GM12878 (cell line): ENCODE results near the gene SOCS6. TPM values are rescaled to one million over a fixed set of nuclear protein-coding genes. Genes with fewer than 3 reads are reported as not detected.

Experiments
- ATAC-seq: fragments of 200-7000 bp; cut with Tn5 transposase; 3 replicates; pipeline ENCODE4 v1.9.1; 2020; ENCODE audit warnings: mild to moderate bottlenecking, moderate library complexity
- BruUV-seq: library from RNA; stranded (reverse); fragments of 400-500 nt; replicated peaks from 2 replicates; lab custom pipeline; 2021; lab: Mats Ljungman, UMichigan
- CTCF ChIA-PET: fragments of 300-600 bp; sonication (Branson Sonifier 250); formaldehyde crosslinking; extraction: SDS; loops from one replicate; lab custom pipeline; 2021; ENCODE audit warnings: inconsistent platforms; lab: Yijun Ruan, JAX
- POLR2A ChIA-PET: fragments of 350-600 bp; formaldehyde crosslinking; extraction: SDS; loops from one replicate; lab custom pipeline; 2021; ENCODE audit warnings: inconsistent platforms; lab: Charles Lee
- RAD21 ChIA-PET: fragments of 300-600 bp; sonication (Branson Sonifier 250); formaldehyde crosslinking; loops from one replicate; lab custom pipeline; 2023; ENCODE audit warnings: antibody characterized with exemption; ENCODE audit not compliant: unreplicated experiment; lab: Charles Lee
- SMC1A ChIA-PET: fragments of 300-600 bp; sonication (Branson Sonifier 250); formaldehyde crosslinking; loops from one replicate; lab custom pipeline; 2023; ENCODE audit not compliant: unreplicated experiment, uncharacterized antibody; lab: Charles Lee
- DNase-seq: peaks from one replicate; pipeline ENCODE4 v3.0.0-alpha.2; 2011; ENCODE audit warnings: low read depth, low spot score
- FAIRE-seq: peaks from 3 replicates; lab custom pipeline; 2011; peaks lifted over from hg19 to GRCh38; lab: Jason Lieb, UNC
- H2AFZ ChIP-seq: 2 replicates; pipeline ENCODE4 v1.6.0; 2011; ENCODE audit warnings: low read depth, low read length, control low read depth; ENCODE audit not compliant: control insufficient read depth
- H3K27ac ChIP-seq: 2 replicates; pipeline ENCODE4 v1.5.1; 2011; ENCODE audit warnings: control low read depth; ENCODE audit not compliant: control insufficient read depth, insufficient read depth
- H3K27me3 ChIP-seq, 2 experiments: replicated peaks in 1 of 2; 2 replicates each; pipeline versions ENCODE4 v1.6.0 to v1.6.1; 2011; ENCODE audit warnings: low read length in 1 of 2; ENCODE audit not compliant: control insufficient read depth in 2 of 2, insufficient read depth in 2 of 2
- H3K36me3 ChIP-seq, 2 experiments: 2 replicates each; pipeline ENCODE4 v1.5.1; 2011; ENCODE audit warnings: low read length in 1 of 2; ENCODE audit not compliant: control insufficient read depth in 2 of 2, insufficient read depth in 2 of 2
- H3K4me1 ChIP-seq: 2 replicates; pipeline ENCODE4 v1.6.1; 2011; ENCODE audit warnings: mild to moderate bottlenecking, low read length, moderate library complexity, mixed read lengths; ENCODE audit not compliant: control insufficient read depth, insufficient read depth
- H3K4me2 ChIP-seq: 2 replicates; pipeline ENCODE4 v1.6.0; 2011; ENCODE audit warnings: control low read depth; ENCODE audit not compliant: control insufficient read depth, insufficient read depth
- H3K4me3 ChIP-seq: fragments of 200-600 bp; sonication (generic); 2 replicates; pipeline ENCODE4 v1.5.1; 2016
- H3K79me2 ChIP-seq: 2 replicates; pipeline ENCODE4 v1.6.0; 2011; ENCODE audit warnings: low read length; ENCODE audit not compliant: control insufficient read depth, insufficient read depth
- H3K9ac ChIP-seq: 2 replicates; pipeline ENCODE4 v1.8.0; 2011; ENCODE audit warnings: low read length, control low read depth, mixed read lengths; ENCODE audit not compliant: control insufficient read depth, insufficient read depth
- H3K9me3 ChIP-seq: replicated peaks from 3 replicates; pipeline ENCODE4 v1.5.1; 2011; ENCODE audit warnings: mild to moderate bottlenecking, low read length; ENCODE audit not compliant: control insufficient read depth, insufficient read depth
- H4K20me1 ChIP-seq: 2 replicates; pipeline ENCODE4 v1.6.0; 2011; ENCODE audit not compliant: control insufficient read depth, insufficient read depth
- CEBPB ChIP-seq, 2 experiments: fragments of 150-350 bp in 1 of 2; IDR thresholded peaks; 2 replicates each; pipeline ENCODE4 v1.6.1; 2012 to 2014; ENCODE audit warnings: low read depth in 2 of 2, low read length in 2 of 2, borderline replicate concordance in 1 of 2, inconsistent platforms in 1 of 2
- IRF3 ChIP-seq: fragments of 450-650 bp; IDR thresholded peaks from 2 replicates; pipeline ENCODE4 v1.6.1; 2014; ENCODE audit warnings: mild to moderate bottlenecking
- POLR2AphosphoS5 ChIP-seq: IDR thresholded peaks from 2 replicates; pipeline ENCODE4 v1.6.1; 2011; ENCODE audit warnings: mild to moderate bottlenecking, low read length, inconsistent platforms
- ZBTB33 ChIP-seq: fragments of 450-650 bp; IDR thresholded peaks from 2 replicates; pipeline ENCODE4 v1.6.1; 2017; ENCODE audit warnings: mild to moderate bottlenecking
- WGBS: methylation state at CpG from one replicate; pipeline ENCODE4 v1.1.6; 2016; ENCODE audit warnings: low lambda C conversion rate; ENCODE audit not compliant: insufficient replicate concordance, insufficient coverage; ENCODE audit errors: missing lambda C conversion rate; 5-methylcytosine and 5-hydroxymethylcytosine counted together
- in situ Hi-C: fragments of 300-500 bp; cut with MboI; formaldehyde crosslinking; loops from 9 replicates; pipeline ENCODE4 v1.14.3; 2018; ENCODE audit warnings: mixed read lengths
- intact Hi-C: fragments of 100-400 bp; cut with micrococcal nuclease; formaldehyde crosslinking; loops from one replicate; pipeline ENCODE4 v1.14.2; 2022; ENCODE audit not compliant: unreplicated experiment
- polyA plus RNA-seq, 11 experiments: library from polyadenylated mRNA; depleted of rRNA in 4 of 11; unstranded in 6 of 11; stranded (reverse) in 5 of 11; fragments of >200 nt; fragmentation: Nextera tagmentation in 4 of 11; fragmentation: Illumina TruSeq in 1 of 11; extraction: Ambion mirVana in 4 of 11; extraction: Trizol in 1 of 11; gene quantifications; 1 replicate in 1 of 11; 2 replicates in 10 of 11; pipeline versions ENCODE4 v1.2.1 to v1.2.3, GENCODE V29; 2011 to 2016; ENCODE audit warnings: inconsistent platforms in 2 of 11, missing spikeins in 2 of 11, low read depth in 1 of 11
- total RNA-seq, 4 experiments: library from RNA; depleted of rRNA in 3 of 4; stranded (reverse); fragments of >200 nt in 3 of 4; fragmentation: Illumina TruSeq in 1 of 4; extraction: Trizol in 1 of 4; gene quantifications; 2 replicates each; pipeline versions ENCODE4 v1.2.1 to v1.2.3, GENCODE V29; 2013 to 2021
- TF ChIP-seq, protein P1 (sequence below): fragments of 450-650 bp; formaldehyde crosslinking; IDR thresholded peaks from 2 replicates; pipeline ENCODE4 v1.4.0; 2020; ENCODE audit warnings: mild to moderate bottlenecking, moderate library complexity
- TF ChIP-seq, protein P2 (sequence below): fragments of 150-350 bp; IDR thresholded peaks from 2 replicates; pipeline ENCODE4 v1.6.1; 2016; ENCODE audit warnings: low read depth, low read length

Gene SOCS6
- total and polyA plus RNA-seq, 10 of the 15 experiments (the other 5 are each of a cell fraction or from before 2014, with no cell fraction given): 1.6 to 6.1 (median 4.1) TPM

GRCh38 chr18:70291295-70291574, 2.4 kb downstream of the SOCS6 start:
- Histone ChIP-seq H3K4me1 (peaks cover 5% of the 10 kb centered on the region), H3K27ac (no peak overlapping the region), H3K9me3 (no peaks in the 10 kb centered on the region), H3K4me3 (no peak overlapping the region), H3K79me2 (peaks cover 33% of the 10 kb centered on the region), H4K20me1 (peaks cover 4% of the 10 kb centered on the region; the same call in 1 of the 2 replicates), H3K9ac (no peak overlapping the region), H3K36me3 (no peaks in the 10 kb centered on the region), H3K27me3 (no peaks in the 10 kb centered on the region), H2AFZ (no peak overlapping the region)
- ATAC-seq (no peak), DNase-seq (no peak), FAIRE-seq (no peak)
- BruUV-seq: no TSS peak
- ChIA-PET SMC1A (no interaction called here), CTCF (no interaction called here), POLR2A (no interaction called here), RAD21 (no interaction called here)
- in situ Hi-C loops: no loop called here
- WGBS: 61% methylated on average over 2 of the region's 2 CpGs
- TF ChIP-seq ZBTB33 (no peak), POLR2AphosphoS5 (no peak), CEBPB (IDR thresholded peaks at IDR 0.05; ENCODE audit: borderline replicate concordance in 1 of 2, low read depth in 2 of 2, low read length in 2 of 2) (no peak), IRF3 (no peak)
- TF ChIP-seq, protein P1, sequence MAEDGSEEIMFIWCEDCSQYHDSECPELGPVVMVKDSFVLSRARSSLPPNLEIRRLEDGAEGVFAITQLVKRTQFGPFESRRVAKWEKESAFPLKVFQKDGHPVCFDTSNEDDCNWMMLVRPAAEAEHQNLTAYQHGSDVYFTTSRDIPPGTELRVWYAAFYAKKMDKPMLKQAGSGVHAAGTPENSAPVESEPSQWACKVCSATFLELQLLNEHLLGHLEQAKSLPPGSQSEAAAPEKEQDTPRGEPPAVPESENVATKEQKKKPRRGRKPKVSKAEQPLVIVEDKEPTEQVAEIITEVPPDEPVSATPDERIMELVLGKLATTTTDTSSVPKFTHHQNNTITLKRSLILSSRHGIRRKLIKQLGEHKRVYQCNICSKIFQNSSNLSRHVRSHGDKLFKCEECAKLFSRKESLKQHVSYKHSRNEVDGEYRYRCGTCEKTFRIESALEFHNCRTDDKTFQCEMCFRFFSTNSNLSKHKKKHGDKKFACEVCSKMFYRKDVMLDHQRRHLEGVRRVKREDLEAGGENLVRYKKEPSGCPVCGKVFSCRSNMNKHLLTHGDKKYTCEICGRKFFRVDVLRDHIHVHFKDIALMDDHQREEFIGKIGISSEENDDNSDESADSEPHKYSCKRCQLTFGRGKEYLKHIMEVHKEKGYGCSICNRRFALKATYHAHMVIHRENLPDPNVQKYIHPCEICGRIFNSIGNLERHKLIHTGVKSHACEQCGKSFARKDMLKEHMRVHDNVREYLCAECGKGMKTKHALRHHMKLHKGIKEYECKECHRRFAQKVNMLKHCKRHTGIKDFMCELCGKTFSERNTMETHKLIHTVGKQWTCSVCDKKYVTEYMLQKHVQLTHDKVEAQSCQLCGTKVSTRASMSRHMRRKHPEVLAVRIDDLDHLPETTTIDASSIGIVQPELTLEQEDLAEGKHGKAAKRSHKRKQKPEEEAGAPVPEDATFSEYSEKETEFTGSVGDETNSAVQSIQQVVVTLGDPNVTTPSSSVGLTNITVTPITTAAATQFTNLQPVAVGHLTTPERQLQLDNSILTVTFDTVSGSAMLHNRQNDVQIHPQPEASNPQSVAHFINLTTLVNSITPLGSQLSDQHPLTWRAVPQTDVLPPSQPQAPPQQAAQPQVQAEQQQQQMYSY (CRISPR knock-in tag): no peak
- TF ChIP-seq, protein P2, sequence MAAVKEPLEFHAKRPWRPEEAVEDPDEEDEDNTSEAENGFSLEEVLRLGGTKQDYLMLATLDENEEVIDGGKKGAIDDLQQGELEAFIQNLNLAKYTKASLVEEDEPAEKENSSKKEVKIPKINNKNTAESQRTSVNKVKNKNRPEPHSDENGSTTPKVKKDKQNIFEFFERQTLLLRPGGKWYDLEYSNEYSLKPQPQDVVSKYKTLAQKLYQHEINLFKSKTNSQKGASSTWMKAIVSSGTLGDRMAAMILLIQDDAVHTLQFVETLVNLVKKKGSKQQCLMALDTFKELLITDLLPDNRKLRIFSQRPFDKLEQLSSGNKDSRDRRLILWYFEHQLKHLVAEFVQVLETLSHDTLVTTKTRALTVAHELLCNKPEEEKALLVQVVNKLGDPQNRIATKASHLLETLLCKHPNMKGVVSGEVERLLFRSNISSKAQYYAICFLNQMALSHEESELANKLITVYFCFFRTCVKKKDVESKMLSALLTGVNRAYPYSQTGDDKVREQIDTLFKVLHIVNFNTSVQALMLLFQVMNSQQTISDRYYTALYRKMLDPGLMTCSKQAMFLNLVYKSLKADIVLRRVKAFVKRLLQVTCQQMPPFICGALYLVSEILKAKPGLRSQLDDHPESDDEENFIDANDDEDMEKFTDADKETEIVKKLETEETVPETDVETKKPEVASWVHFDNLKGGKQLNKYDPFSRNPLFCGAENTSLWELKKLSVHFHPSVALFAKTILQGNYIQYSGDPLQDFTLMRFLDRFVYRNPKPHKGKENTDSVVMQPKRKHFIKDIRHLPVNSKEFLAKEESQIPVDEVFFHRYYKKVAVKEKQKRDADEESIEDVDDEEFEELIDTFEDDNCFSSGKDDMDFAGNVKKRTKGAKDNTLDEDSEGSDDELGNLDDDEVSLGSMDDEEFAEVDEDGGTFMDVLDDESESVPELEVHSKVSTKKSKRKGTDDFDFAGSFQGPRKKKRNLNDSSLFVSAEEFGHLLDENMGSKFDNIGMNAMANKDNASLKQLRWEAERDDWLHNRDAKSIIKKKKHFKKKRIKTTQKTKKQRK: no peak
- TF ChIP-seq, all 136 proteins: peak for 0
- H3K4me2 ChIP-seq: no peak overlapping the region
- intact Hi-C loops: loop anchor here (2.0 to 5.0 kb wide), 2 partner anchors 86 to 329 kb away; partner anchors contain the start of gene RTTN
